Left ventricle myocardium inferior (tissue), 1 donor: Measurements from ENCODE around the gene EIF2B1. TPM values are rescaled to one million over a fixed set of nuclear protein-coding genes. Genes with fewer than 3 reads are reported as not detected.

Experiments used
- DNase-seq: peaks from one replicate; pipeline ENCODE4 v3.0.0-alpha.2; 2020
- H3K27ac ChIP-seq: fragments of 200-600 bp; replicated peaks from 2 replicates; pipeline ENCODE4 v1.8.0; 2021
- H3K27me3 ChIP-seq: fragments of 200-600 bp; 2 replicates; pipeline ENCODE4 v1.8.0; 2021; ENCODE audit warnings: low read depth
- H3K36me3 ChIP-seq: fragments of 200-600 bp; 2 replicates; pipeline ENCODE4 v1.8.0; 2021
- H3K4me1 ChIP-seq: fragments of 200-600 bp; 2 replicates; pipeline ENCODE4 v1.8.0; 2021
- H3K4me3 ChIP-seq: fragments of 200-600 bp; 2 replicates; pipeline ENCODE4 v1.8.0; 2021; ENCODE audit warnings: mild to moderate bottlenecking, moderate library complexity
- H3K9me3 ChIP-seq: fragments of 200-600 bp; replicated peaks from 2 replicates; pipeline ENCODE4 v1.8.0; 2021
- CTCF ChIP-seq: fragments of 200-600 bp; IDR thresholded peaks from 2 replicates; pipeline ENCODE4 v1.8.0; 2021; ENCODE audit warnings: antibody characterized with exemption, mild to moderate bottlenecking, borderline replicate concordance
- intact Hi-C: fragments of 100-400 bp; cut with micrococcal nuclease; formaldehyde crosslinking; loops from one replicate; pipeline ENCODE4 v1.11.0; 2022
- long read RNA-seq: library from polyadenylated mRNA; unstranded; transcript quantifications from one replicate; pipeline ENCODE4 v2.0.0, GENCODE V29; 2021
- total RNA-seq: library from RNA; stranded (reverse); fragmentation: NEBNext Ultra II Directional; extraction: Animal tissue kit (Norgen Biotek cat#: 25700); gene quantifications from one replicate; pipeline ENCODE4 v1.2.1, GENCODE V29; 2021
- donor health status: DM: no; HTN: yes; CAD: no; lungs with severe emphysema.

The EIF2B1 gene
- 27.9 TPM for total RNA-seq
- long read RNA-seq, transcript EIF2B1-201 (9 exons, 2,477 nt): major isoform, 55 of 60 reads
- long read RNA-seq, partial matches to known transcripts: 1 of 60 reads
- long read RNA-seq, other reads (novel, unspliced or antisense): 4 of 60 reads

GRCh38 chr12:123633379-123634141 is at the start of gene EIF2B1, which contains the start of gene GTF2H3:
TSS of gene EIF2B1 (minus strand) at chr12:123633686. CDS start at chr12:123633557, 129 bp downstream.
TSS of gene GTF2H3 (plus strand) at chr12:123633829. CDS start at chr12:123633860, 31 bp downstream.
- H3K4me1 ChIP-seq: peaks cover 23% of the 10 kb centered on the region
- peaks cover 36% of the 10 kb centered on the region for H3K36me3 ChIP-seq
- peak within 1 kb of the TSS; percentile 84 for H3K27ac ChIP-seq
- peak within 1 kb of the TSS; percentile 89 for H3K4me3 ChIP-seq
- intact Hi-C loops: no loop called here
- H3K27me3 ChIP-seq: no peaks in the 10 kb centered on the region
- H3K9me3 ChIP-seq: no peaks in the 10 kb centered on the region
- no peak for TF ChIP-seq CTCF
- DNase-seq: peak; percentile 96

DNA sequence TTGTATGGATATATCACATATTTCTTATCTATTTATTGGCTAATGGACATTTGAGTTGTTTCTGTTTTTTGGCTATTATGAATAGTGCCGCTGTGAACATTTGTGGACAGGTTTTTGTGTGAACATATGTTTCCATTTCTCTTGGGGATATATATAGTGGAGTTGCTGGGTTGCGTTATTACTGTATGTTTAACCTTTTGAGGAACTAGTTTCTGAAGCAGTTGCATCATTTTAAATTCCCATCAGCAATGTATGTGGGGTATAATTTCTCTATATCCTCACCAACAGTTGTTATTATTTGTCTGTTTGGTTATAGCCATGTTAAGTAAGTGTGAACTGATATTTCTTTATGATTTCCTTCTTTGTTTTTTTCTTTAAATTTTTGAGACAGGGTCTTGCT is 48.1 kb upstream of the EIF2B1 start:
- DNase-seq: no peak
- intact Hi-C loops: no loop called here
- no peaks in the 10 kb centered on the region for H3K9me3 ChIP-seq
- no peak for TF ChIP-seq CTCF
- no peak overlapping the region for H3K4me3 ChIP-seq
- H3K36me3 ChIP-seq: peaks cover 32% of the 10 kb centered on the region
- no peak overlapping the region for H3K27ac ChIP-seq
- no peaks in the 10 kb centered on the region for H3K27me3 ChIP-seq
- no peaks in the 10 kb centered on the region for H3K4me1 ChIP-seq

DNA sequence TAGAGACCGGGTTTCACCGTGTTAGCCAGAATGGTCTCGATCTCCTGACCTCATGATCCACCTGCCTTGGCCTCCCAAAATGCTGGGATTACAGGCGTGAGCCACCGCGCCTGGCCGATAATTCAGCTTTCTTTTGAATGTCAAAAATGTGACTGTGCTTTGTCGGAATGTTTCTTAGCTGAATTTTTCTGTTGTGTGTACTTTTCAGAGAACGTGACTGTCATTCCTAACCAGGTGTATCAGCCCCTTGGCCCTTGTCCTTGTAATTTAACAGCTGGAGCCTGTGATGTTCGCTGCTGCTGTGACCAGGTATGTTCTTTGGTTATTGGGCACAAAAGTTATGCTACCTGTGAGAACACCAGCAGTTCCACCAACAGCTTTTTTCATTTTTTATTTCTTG is 45.5 kb upstream of the EIF2B1 start:
- peaks cover 43% of the 10 kb centered on the region for H3K36me3 ChIP-seq
- no peaks in the 10 kb centered on the region for H3K4me1 ChIP-seq
- no peak for DNase-seq
- TF ChIP-seq CTCF: no peak
- no peaks in the 10 kb centered on the region for H3K9me3 ChIP-seq
- intact Hi-C loops: no loop called here
- H3K27ac ChIP-seq: no peak overlapping the region
- H3K4me3 ChIP-seq: no peak overlapping the region
- no peaks in the 10 kb centered on the region for H3K27me3 ChIP-seq

DNA sequence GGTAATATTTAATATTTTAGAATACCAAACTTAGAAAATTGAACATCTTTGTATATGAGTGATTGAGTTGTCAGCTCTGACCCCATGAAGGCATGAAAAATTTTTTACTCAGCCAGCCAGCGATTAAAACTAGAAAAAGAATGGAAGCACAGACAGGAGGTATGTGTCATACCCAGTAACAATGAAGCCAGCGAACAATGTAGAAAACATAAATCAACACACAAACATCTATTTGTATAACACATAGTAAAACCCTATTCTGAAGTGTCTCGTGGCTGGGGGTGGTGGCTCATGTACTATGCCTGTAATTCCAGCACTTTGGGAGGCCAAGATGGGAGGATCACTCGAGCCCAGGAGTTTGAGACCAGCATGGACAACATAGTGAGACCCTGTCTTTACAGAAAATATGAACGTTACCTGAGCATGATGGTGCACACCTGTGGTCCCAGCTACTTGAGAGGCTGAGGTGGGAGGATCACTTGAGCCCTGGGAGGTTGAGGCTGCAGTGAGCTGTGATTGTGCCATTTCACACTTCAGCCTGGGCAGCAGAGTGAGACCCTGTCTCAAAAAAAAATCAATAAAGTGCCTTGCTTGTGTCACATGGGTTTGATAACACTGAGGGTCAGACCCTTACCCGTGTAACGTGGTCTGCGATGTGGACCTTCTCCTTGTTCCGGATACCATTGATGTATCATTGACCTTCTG is 43.3 kb upstream of the EIF2B1 start:
- Histone ChIP-seq H3K9me3 (no peaks in the 10 kb centered on the region), H3K4me3 (no peak overlapping the region), H3K27me3 (no peaks in the 10 kb centered on the region), H3K4me1 (peaks cover 5% of the 10 kb centered on the region), H3K27ac (no peak overlapping the region), H3K36me3 (peaks cover 43% of the 10 kb centered on the region)
- DNase-seq: no peak
- no peak for TF ChIP-seq CTCF
- intact Hi-C loops: no loop called here

DNA sequence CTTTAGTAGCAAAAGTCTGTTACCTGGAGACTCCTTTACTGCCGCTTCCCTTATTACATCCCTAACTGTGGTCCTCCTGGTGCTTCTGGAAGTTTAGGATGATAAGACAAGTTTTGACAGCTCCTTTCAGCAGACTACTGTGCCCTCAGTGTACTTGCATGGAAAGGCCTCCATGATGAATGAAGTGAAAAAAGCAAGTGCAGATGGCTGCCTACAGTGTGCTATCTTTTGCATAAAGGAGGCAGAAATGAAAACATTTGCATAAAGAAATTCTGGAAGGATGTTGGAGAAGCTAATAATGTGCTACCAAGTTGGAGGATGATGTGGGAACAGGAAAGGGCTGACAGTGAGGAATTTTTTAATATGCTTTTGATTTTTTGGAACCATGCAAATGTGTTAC is 42.0 kb upstream of the EIF2B1 start:
- H3K4me3 ChIP-seq: no peak overlapping the region
- no peaks in the 10 kb centered on the region for H3K27me3 ChIP-seq
- H3K36me3 ChIP-seq: peaks cover 34% of the 10 kb centered on the region
- peaks cover 17% of the 10 kb centered on the region for H3K4me1 ChIP-seq
- intact Hi-C loops: no loop called here
- no peaks in the 10 kb centered on the region for H3K9me3 ChIP-seq
- no peak overlapping the region for H3K27ac ChIP-seq
- no peak for TF ChIP-seq CTCF
- no peak for DNase-seq
